ENCODE data around the gene OR5I1. TPM values are rescaled to one million over a fixed set of nuclear protein-coding genes. Genes with fewer than 3 reads are reported as not detected.
"Not testable (repeated sequence)": the region's sequence is repeated elsewhere in the genome, so short reads cannot be mapped to it uniquely, and the experiment has no call there.

The OR5I1 gene
- polyA plus RNA-seq (ENCODE audit: insufficient read length in 4 of 4), result not detected

DNA sequence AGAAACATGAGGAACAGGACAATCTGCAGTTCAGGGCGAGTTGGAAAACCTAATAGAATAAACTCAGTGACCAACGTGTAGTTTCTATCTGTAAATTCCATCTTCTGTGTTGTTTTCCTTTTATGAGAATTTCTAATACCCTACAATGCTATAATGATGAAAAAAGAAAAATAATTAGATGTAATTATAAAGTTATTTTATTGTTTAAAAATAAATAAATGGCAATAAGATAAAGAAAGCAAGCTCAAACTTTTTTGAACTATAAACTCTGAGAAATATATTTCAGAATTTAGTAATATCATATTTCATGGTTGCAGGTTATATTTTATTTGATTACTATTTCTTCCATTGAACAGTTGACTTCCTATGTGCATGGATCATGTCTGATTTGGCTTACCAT lies at the start of gene OR5I1:
TSS of gene OR5I1 (minus strand) at position 101 of the 400 bp plus-strand sequence. CDS start at position 101, 0 bp downstream.
- no peak for DNase-seq (ENCODE audit: low read depth in 4 of 4, low spot score in 2 of 4)

DNA sequence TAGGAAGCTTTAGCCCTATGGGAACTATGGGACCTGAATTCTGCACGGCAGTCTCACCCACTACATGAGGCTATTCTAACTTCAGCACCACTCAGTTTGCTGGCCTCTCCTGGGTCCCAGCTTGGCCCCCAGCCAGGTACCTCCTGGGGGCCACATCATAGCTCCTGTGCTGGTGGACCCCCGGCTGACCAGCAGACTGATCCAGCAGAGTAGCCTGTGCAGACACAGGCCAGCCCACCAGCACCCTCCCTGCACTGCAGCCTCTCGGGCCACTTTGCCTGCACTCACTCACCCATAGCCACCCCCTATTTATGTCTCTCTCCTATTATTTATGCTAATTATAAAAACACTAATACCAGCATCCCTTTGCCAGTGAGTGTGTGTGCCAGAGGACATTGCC lies 34.7 kb upstream of the OR5I1 start:
- DNase-seq (ENCODE audit: low read depth in 4 of 4, low spot score in 2 of 4), result no peak

DNA sequence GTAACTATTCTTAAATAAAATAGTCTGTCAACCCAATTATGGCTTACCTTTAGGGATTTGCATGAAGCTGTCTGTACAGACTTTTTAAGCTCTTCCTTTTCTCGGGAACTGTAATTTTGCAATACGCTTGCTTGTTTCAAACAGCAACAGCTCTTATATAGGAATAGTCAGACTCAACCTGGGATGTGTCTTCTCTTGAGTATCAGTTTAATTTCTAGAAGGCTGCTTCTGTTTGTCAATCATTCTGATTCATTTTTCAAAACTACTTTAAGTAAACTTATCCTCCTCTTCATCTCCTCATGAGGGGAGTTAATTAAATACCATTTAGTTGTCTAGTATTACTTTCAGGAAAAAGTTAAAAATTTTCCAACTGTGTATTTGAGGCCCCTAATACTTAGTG lies 33.6 kb upstream of the OR5I1 start, which contains the start of gene OR10AG1:
TSS of gene OR10AG1 (minus strand) at position 101 of the 400 bp plus-strand sequence. CDS start at position 63, 38 bp downstream.
- DNase-seq (ENCODE audit: low read depth in 4 of 4, low spot score in 2 of 4), result no peak

DNA sequence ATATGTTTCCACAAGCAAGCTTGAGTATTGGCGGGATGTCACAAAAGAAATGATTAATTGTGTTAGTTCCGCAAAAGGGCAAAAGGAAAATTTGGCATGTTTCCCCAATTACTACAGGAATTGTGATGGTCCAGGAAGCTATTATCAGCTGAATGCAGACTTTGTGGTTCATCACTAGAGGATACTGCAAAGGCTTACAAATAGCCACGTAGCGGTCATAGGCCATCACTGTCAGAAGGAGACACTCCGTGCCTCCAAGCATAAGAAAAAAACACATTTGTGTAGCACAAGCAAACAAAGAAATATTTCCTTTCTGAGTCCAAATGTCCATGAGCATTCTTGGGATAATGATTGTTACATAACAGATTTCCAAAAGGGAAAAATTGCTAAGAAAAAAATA lies 31.7 kb upstream of the OR5I1 start:
- no peak for DNase-seq (ENCODE audit: low read depth in 4 of 4, low spot score in 2 of 4)

DNA sequence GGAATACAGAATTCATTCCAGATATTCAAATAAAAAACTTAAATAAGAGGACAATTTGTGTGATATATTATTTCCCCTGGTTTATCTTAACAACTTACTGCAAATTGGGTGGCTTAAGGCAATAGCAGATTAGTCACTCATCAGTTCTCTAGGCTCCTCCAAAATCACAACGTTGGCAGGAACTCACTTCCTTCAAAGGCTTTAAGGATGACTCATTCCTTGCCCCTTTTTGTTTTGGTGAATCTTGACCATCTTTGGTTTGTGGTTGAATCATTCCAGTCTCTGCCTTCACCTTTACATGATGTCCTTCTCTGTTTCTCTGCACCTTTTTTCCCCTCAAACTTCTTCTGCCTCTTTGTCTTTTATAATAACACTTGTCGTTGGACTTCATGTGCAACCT lies 30.2 kb upstream of the OR5I1 start:
- no peak for DNase-seq (ENCODE audit: low read depth in 4 of 4, low spot score in 2 of 4)

DNA sequence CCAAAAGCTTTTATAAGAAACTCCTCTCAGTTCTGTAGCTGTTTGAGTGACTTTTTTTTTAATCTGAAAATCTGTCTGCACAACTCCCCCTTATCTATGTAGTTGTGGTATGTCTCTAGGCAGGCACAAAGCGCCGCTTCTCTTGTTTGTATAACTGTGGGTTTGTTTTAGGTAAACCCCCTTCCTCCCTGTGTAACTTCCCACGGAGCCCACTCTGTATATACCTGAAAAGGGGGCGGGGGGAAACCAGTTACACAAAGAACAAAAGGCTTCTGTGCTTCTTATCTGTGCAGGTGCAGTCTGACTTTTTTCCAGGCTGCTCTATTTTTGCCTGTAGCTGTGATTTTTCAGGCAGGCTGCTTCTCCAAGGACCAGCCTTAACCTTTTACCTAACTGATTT lies 20.3 kb upstream of the OR5I1 start:
- no peak for DNase-seq (ENCODE audit: low read depth in 4 of 4, low spot score in 2 of 4)

DNA sequence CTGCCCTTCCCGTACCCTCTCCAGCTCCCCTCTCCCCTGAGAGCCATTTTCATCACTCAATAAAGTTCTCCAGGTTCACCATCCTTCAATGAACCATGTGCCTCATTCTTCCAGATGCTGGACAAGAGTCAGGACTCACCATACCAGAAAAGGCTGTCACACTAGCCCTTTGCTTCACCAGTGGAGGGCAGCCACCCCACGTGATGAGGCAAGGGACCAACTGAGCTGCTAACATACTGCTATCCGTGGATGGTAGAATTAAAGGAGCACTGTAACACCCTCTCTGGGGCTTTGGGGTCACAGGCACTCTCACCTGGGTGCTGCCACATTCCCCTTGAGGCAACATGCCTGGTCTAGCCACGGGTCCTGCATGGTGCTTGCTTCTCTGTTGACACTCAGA lies 13.1 kb upstream of the OR5I1 start:
- no peak for DNase-seq (ENCODE audit: low read depth in 4 of 4, low spot score in 2 of 4)

DNA sequence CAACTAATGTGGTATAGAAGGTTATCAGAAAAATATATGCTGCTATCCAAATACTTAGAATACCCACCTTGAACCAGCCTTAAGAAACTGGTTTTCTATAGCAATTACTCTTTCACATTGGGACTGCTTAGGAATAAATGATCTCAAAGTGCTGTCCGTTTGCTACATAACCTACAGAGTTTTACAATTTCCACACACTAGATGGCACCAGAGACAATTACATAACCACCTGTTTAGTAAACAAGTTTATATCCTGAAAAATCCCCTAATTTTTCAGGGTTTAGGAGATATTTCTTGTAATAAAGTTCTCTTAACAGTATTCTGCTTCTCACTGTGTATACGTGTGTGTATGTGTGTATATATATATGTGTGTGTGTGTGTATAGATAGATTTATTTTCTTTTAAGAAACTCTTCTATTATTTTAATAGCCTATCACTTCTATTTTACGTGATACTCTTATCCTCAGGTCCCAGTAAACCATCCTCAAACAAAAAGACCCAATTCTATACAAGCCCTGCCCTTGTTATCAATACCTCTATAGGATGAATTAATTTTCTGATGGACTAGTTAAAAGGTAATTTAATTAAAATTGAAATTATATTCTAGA lies 6.7 kb upstream of the OR5I1 start:
- peak in 1 of 4 donors; percentile 2 for DNase-seq (ENCODE audit: low read depth in 4 of 4, low spot score in 2 of 4)

DNA sequence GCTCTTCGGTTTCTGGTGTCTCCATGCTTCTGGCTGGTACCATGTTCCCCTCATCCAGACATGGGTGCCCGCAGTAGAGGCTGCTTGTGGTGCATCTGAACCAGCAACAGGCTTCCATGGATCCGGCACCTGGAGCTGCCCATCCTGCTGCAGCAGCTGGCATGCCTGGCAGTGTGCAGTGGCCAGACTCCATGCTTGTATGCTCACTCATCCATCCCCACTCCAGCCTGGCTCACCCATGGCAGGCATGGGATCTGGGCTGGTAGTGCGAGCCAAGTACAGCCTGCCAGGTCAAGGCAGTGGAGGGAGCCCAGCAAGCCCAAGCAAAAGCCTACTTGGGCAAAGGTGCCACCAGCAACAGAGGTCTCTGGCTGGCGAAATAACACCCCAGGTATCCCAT lies 15.7 kb downstream of the OR5I1 start:
- DNase-seq (ENCODE audit: low read depth in 4 of 4, low spot score in 2 of 4), result no peak

DNA sequence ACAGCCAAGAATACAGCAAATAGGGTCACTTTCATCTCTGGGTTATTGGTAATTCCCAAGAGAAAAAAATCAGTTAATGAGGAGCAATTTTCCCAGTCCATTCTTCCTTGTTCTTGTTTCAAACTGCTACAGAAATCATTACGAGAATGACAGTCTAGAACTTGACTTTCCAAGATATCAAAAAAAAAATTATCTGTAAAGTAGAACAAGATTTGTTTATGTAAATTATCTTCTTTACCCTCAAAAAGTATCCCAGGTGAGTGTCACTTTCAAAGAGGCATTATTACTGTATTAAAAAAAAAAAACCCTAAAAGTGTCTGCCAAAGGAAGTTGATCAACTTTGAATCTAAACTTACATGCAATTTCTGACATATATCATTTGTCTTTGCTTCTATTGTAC lies 21.7 kb downstream of the OR5I1 start, which contains the start of gene OR5W2:
TSS of gene OR5W2 (minus strand) at position 101 of the 400 bp plus-strand sequence. CDS start at position 101, 0 bp downstream.
- no peak for DNase-seq (ENCODE audit: low read depth in 4 of 4, low spot score in 2 of 4)

DNA sequence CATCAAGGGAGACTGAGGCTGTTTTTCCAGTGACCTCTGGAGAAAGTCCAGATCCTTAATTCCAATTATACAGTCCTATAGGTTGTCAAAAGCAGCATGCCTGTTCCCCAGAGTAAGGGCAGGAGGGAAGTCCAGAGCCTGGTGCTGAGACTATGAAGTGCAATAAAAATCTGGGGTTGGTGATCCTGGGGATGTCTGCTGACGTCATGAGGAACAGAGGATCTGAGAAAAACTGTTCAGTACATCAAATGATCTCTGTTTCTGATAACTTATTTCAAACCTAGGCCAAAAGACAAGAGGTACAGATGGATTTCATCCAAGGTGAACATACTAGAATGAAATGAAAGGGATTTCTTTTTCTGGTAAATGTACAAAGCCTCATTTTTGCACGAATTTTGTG lies 33.9 kb downstream of the OR5I1 start:
- DNase-seq (ENCODE audit: low read depth in 4 of 4, low spot score in 2 of 4), result no peak

DNA sequence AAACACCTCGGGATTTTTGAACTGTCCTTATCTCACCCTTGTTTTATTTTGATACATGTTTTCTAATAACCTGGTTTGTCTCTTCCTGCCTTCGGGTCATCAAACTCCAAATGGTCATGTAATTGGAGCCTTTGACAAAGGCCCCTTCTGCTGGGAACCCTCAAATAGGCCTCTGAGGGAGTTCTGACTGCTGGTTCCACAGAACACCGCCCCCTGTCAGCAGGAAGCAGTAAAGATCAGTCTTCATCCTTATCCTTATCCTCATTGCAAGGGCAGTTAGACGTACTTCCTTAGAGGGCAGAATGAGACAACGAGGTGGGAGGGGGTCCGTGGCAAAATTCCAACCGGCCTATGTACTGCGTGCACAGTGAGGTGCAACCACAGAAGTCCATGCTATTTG lies 41.0 kb downstream of the OR5I1 start:
- no peak for DNase-seq (ENCODE audit: low read depth in 4 of 4, low spot score in 2 of 4)

DNA sequence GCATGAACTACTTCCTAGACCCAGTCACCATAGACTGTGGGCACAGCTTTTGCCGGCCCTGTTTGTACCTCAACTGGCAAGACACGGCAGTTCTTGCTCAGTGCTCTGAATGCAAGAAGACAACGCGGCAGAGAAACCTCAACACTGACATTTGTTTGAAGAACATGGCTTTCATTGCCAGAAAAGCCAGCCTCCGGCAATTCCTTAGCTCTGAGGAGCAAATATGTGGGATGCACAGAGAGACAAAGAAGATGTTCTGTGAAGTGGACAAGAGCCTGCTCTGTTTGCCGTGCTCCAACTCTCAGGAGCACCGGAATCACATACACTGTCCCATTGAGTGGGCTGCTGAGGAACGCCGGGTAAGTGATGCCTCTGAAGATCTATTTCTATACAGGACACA lies 50.7 kb downstream of the OR5I1 start:
- DNase-seq (ENCODE audit: low read depth in 4 of 4, low spot score in 2 of 4), result not testable (repeated sequence)

Other genes starting within 250 kb of the OR5I1 start
- not detected for gene OR5D13, start 163.0 kb downstream of the OR5I1 start, polyA plus RNA-seq (ENCODE audit: insufficient read length in 4 of 4)
- not detected for gene OR5D14, start 140.8 kb downstream of the OR5I1 start, polyA plus RNA-seq (ENCODE audit: insufficient read length in 4 of 4)
- gene OR5L1, start 125.0 kb downstream of the OR5I1 start, polyA plus RNA-seq (ENCODE audit: insufficient read length in 4 of 4), result not detected
- gene OR5D18, start 116.8 kb downstream of the OR5I1 start, polyA plus RNA-seq (ENCODE audit: insufficient read length in 4 of 4), result not detected
- not detected for gene OR5L2, start 109.2 kb downstream of the OR5I1 start, polyA plus RNA-seq (ENCODE audit: insufficient read length in 4 of 4)
- not detected for gene OR5D16, start 97.6 kb downstream of the OR5I1 start, polyA plus RNA-seq (ENCODE audit: insufficient read length in 4 of 4)
- not detected for gene TRIM51, start 53.1 kb downstream of the OR5I1 start, polyA plus RNA-seq (ENCODE audit: insufficient read length in 4 of 4)
- gene OR5W2, start 21.8 kb downstream of the OR5I1 start, polyA plus RNA-seq (ENCODE audit: insufficient read length in 4 of 4), result not detected
- not detected for gene OR10AG1, start 33.5 kb upstream of the OR5I1 start, polyA plus RNA-seq (ENCODE audit: insufficient read length in 4 of 4)
- gene OR5F1, start 58.2 kb upstream of the OR5I1 start, polyA plus RNA-seq (ENCODE audit: insufficient read length in 4 of 4), result not detected
- under 1 TPM in 3 of 4 donors, not detected in 1; 0.03 to 0.09 (median 0.09) TPM for gene OR5AS1, start 91.3 kb upstream of the OR5I1 start, polyA plus RNA-seq (ENCODE audit: insufficient read length in 4 of 4)
- not detected for gene OR8I2, start 156.9 kb upstream of the OR5I1 start, polyA plus RNA-seq (ENCODE audit: insufficient read length in 4 of 4)
- gene OR8H2, start 167.3 kb upstream of the OR5I1 start, polyA plus RNA-seq (ENCODE audit: insufficient read length in 4 of 4), result under 1 TPM in 2 of 4 donors, not detected in 2; 0.07 to 0.08 TPM
- not detected for gene OR8H3, start 186.0 kb upstream of the OR5I1 start, polyA plus RNA-seq (ENCODE audit: insufficient read length in 4 of 4)
- not detected for gene OR8J3, start 203.8 kb upstream of the OR5I1 start, polyA plus RNA-seq (ENCODE audit: insufficient read length in 4 of 4)
- not detected for gene OR8K5, start 223.9 kb upstream of the OR5I1 start, polyA plus RNA-seq (ENCODE audit: insufficient read length in 4 of 4)
- not detected for gene OR5J2, start 240.2 kb upstream of the OR5I1 start, polyA plus RNA-seq (ENCODE audit: insufficient read length in 4 of 4)

Data from left renal cortex interstitium (tissue), 4 donors.